NOMO-1 treated with DMSO at 0.1 percent for 48 hours (cell line): ENCODE data around the gene OR4A16.

ENCODE experiments used
- DNase-seq: peaks from one replicate; lab custom pipeline; 2025; ENCODE audit not compliant: unreplicated experiment; lab: John Stamatoyannopoulos, UW

OR4A16 gene

GRCh38 chr11:55342901-55343300, at the start of gene OR4A16:
Gene OR4A16 (plus strand): TSS chr11:55343201. CDS start chr11:55343201, 0 bp downstream.
- DNase-seq: no peak

- no peak for DNase-seq
Observed at GRCh38 chr11:55324500-55324899, 18.5 kb upstream of the OR4A16 start.

- DNase-seq: no peak
Observed at GRCh38 chr11:55345306-55345705, 2.3 kb downstream of the OR4A16 start.

GRCh38 chr11:55349032-55349431, 6.0 kb downstream of the OR4A16 start:
- DNase-seq: no peak

- DNase-seq: no peak
Observed at GRCh38 chr11:55357560-55358184, 14.7 kb downstream of the OR4A16 start.

- DNase-seq: no peak
Observed at GRCh38 chr11:55367674-55368073, 24.7 kb downstream of the OR4A16 start, which contains the start of gene OR4A15. Gene OR4A15 (plus strand): TSS chr11:55367974. CDS start chr11:55367974, 0 bp downstream.
